HG02970 (cell line): ENCODE results near the gene ADPRS.

Source experiments
- ATAC-seq: cut with Tn5 transposase; IDR thresholded peaks from one replicate; pipeline ENCODE4 v1.9.1; 2021; ENCODE audit warnings: mild to moderate bottlenecking, moderate library complexity, moderate number of reproducible peaks; ENCODE audit not compliant: unreplicated experiment, low FRiP score

Gene ADPRS

GRCh38 chr1:36101546-36101945 lies 12.9 kb downstream of the ADPRS start:
- no peak for ATAC-seq

DNA sequence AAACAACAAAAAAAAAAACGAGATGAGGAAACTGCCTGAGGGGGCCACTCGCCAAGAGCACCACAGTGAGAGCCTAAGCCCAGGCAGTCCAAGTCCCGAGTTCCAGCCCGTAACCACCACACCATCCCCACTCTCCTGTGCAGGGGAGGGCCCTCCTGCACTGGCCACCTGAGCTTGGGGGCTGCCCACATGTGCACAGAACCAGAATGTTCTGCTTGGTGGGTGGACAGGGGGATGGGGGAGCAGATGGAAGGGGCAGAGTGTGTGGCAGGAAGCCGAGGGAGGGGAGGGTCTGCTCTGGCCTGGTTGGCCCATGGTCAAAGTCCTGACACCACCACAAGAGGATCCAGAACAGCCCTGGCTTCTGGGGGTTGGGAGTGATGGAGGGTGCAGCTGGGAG lies 17.6 kb downstream of the ADPRS start:
- ATAC-seq = no peak

GRCh38 chr1:36107394-36107793 lies 18.7 kb downstream of the ADPRS start:
- no peak for ATAC-seq

DNA sequence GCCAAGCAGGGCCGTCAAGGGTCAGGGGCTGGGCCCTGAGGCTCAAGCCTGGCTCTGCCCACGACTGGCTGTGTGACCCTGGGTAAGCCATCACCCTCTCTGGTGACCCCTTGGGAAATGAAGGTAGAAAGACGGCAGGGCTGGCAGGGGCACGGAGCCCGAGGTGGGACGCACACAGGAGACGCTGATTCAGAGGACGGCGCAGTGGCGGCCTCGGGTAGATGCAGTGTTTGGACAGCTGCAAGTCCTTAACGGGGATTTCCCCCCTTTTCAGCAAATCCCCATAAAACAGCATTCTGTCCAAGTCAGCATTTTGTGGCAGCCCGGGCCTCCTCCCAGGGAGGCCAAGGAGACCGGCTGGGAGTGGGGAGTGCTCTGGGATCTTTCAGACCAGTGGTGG lies 19.6 kb downstream of the ADPRS start:
- ATAC-seq = no peak

- ATAC-seq = no peak
Observed at GRCh38 chr1:36109041-36109679, 20.5 kb downstream of the ADPRS start.

GRCh38 chr1:36111151-36111550 lies 22.5 kb downstream of the ADPRS start:
- no peak for ATAC-seq

DNA sequence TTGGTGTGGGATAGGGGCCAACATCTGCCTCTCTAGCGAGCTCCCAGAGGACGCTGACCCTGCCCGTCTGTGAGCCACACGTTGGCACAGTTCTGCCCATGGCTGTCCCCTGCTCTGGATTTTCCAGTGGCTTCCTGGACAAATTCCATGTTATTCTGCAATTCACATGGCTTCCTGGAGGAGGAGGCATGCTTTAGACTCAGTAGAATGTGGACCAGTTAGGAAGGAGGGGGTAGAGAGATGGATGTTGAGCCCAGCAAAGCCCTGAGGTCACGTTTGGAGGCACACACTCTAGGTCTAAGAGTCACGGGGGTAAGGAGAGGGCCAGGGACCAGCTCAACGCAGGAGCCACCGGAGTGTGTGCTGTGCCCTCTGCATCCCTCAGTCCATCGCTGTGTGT lies 24.1 kb downstream of the ADPRS start:
- no peak for ATAC-seq

- ATAC-seq = no peak
Observed at GRCh38 chr1:36114371-36114770, 25.7 kb downstream of the ADPRS start.

DNA sequence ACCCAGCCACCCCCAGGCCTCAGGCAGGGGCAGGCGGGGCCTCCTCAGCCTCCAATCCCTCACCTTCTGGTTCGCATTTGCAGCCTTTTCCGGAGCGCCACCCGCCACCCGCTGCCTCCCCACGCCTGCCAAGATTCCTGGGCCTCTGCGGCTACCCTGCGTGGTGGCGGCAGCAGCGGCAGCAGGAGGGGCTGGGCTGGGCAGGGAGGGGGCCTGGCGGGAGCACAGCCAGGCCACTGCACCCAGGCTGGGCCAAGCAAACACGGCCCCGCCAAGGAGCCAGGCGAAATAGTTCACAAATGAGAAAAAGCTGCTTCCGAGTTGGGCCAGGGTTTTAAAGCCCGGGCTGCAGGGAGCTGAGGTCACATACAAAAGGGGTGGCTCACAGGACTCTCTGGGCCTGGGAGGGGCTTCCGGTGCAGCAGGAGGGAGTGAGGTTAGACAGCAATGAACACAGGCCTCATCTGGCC lies 26.5 kb downstream of the ADPRS start:
- no peak for ATAC-seq

GRCh38 chr1:36115931-36116330 lies 27.2 kb downstream of the ADPRS start:
- no peak for ATAC-seq

DNA sequence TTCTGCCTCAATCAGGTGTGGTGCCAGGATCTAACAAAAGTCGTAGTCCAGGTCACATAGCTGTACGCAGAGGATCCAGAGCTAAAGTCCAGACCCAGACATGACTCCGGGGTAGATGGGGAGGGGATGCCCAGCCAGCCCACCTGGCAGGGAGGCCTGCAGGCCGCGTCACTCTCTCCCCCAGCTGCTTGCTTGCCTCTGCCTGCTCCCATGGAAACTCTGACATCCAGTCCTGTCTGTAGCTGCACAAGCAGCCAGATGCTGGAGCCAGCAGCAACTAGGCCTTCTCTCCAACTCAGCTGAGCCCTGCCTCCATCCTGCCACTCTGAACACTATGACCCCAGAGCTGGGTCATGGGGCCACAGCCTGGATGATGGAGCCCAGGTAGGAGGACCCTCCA lies 28.2 kb downstream of the ADPRS start:
- ATAC-seq = no peak

GRCh38 chr1:36118447-36119204 lies 29.9 kb downstream of the ADPRS start:
- no peak for ATAC-seq

DNA sequence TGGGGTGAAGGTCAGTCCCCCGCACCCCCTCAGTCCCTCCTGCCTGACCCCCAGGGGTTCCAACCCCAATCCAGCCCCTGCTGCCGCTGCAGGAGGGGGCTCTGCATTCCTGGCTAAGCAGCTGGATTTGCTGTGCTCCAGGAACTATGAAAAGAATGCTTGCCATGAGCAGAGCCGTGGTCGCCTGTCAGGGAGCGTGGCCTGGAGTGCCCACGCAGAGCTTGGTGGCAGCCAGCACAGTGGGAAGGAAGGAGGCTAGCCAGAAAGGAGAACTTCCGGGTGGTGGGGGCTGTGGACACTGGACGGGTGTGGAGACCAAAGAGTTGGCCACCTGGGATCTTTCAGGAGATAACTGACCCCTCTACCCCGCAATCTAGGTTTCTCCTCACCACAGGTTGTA lies 30.8 kb downstream of the ADPRS start:
- ATAC-seq = no peak

- no peak for ATAC-seq
Observed at GRCh38 chr1:36122062-36123030, 33.7 kb downstream of the ADPRS start.

DNA sequence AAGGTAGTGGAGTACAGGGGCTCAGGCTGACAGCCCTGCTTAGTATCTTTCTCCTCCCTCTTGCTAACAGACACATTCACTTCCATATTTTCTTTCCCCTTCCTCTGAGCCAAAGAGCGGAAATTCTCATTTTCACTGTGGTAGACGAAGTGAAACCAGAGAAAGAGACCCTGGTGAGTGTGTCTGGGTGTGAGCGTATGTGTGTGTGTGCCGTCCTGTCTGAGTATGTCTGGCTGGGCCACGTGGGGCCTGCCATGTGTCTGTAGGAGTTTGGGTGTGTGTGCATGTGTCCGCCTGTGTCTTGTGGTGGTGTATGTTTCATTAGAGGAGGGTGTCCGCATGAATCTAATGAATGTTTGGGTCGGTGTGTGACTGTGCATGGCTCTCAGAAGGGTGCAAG lies 34.7 kb downstream of the ADPRS start:
- ATAC-seq = no peak

GRCh38 chr1:36124404-36125128 lies 35.9 kb downstream of the ADPRS start:
- no peak for ATAC-seq

DNA sequence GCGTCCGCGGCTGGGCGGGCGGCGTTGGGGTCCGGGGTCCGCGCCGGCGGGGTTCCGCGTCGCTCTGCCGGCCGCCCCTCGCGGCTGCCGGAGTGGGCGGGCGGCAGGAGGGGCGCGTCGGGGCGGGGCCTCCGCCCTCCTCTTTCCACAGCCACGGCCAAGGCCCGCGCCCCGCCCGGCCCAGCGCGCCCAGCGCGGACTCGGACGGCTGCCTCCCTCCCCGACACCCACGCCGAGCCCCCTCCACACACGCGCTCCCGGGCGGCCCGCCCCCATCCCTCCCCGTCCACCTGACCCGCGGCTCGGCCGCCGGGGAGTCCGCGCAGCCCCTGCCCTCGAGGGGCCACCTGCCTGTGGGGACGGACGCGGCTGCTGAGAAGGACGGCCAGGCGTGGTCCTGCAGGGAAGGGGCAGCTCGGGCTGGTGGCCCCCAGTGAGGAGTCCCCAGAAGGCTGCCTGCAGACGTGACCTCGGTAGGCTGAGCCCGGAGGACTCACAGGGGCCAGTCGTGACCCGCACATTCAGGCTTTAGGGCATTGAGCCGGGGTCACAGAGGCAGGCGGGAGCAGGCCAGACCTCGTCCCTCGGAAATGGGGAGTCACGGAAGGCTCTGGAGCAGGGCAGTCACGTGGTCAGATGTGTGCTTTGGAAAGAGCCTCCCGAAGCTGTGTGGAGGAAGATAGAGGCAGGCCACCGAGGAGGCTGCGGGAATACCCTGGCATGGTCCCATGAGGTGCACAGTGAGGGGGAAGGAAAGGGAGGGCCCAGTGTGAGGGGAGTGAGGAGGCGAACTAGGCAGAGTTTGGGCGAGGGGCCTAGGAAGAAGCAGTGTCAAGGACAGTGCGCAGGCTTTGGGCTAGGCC lies 36.7 kb downstream of the ADPRS start, which contains the start of gene COL8A2:
COL8A2 (minus strand) TSS at position 94 of the 863 bp plus-strand sequence. CDS start 24,980 bp downstream, outside the sequence.
- ATAC-seq = no peak

- no peak for ATAC-seq
Observed at GRCh38 chr1:36126005-36126716, 37.5 kb downstream of the ADPRS start.
